ENCODE measurements around the gene PLA2R1. TPM values are rescaled to one million over a fixed set of nuclear protein-coding genes. Genes with fewer than 3 reads are reported as not detected.

Gene PLA2R1
- total and polyA plus RNA-seq, 10 of the 15 experiments (the other 5 are each of a cell fraction or from before 2014, with no cell fraction given), result 0.01 to 0.05 (median 0.02) TPM; not detected in 6

- peak; percentile 34; the same call in 1 of the 2 replicates for TF ChIP-seq USF2 (IDR thresholded peaks at IDR 0.05; ENCODE audit: borderline replicate concordance, low read depth, low read length)
- no peak for TF ChIP-seq YY1 (IDR thresholded peaks at IDR 0.05; ENCODE audit: low read depth, low read length)
- no peak for TF ChIP-seq TARDBP (IDR thresholded peaks at IDR 0.05; ENCODE audit: borderline replicate concordance)
- TF ChIP-seq SMAD1 (IDR thresholded peaks at IDR 0.05; ENCODE audit: low read depth, partially characterized antibody), result no peak
- peak; percentile 51 for TF ChIP-seq USF1 (IDR thresholded peaks at IDR 0.05; ENCODE audit: borderline replicate concordance, extremely low read length, insufficient read depth, low read depth, low read length)
- TF ChIP-seq ZSCAN29 (IDR thresholded peaks at IDR 0.05), result no peak
- TF ChIP-seq LARP7 (IDR thresholded peaks at IDR 0.05), result no peak
- TF ChIP-seq BRCA1 (IDR thresholded peaks at IDR 0.05; ENCODE audit: low read depth, low read length), result no peak
- peak; percentile 50; the same call in 1 of the 2 replicates for TF ChIP-seq POLR2AphosphoS5 (IDR thresholded peaks at IDR 0.05; ENCODE audit: low read length)
- no peak for TF ChIP-seq IRF3 (IDR thresholded peaks at IDR 0.05)
- peak; percentile 27 to 51; a peak in 3 of 4 replicates for TF ChIP-seq IKZF2 (IDR thresholded peaks at IDR 0.05)
- no peak for TF ChIP-seq EZH2 (IDR thresholded peaks at IDR 0.05; ENCODE audit: borderline replicate concordance, control insufficient read depth, low read depth, low read length)
- no peak for TF ChIP-seq DPF2 (IDR thresholded peaks at IDR 0.05)
- no peak for TF ChIP-seq SPI1 (IDR thresholded peaks at IDR 0.05; ENCODE audit: borderline replicate concordance, insufficient read depth, low read depth, low read length)
- no peak for TF ChIP-seq MLLT1 (IDR thresholded peaks at IDR 0.05)
- TF ChIP-seq CEBPZ (IDR thresholded peaks at IDR 0.05; ENCODE audit: low read depth, low read length), result no peak
- TF ChIP-seq POU2F2 (IDR thresholded peaks at IDR 0.05; ENCODE audit: borderline replicate concordance, low read depth, low read length), result no peak
- TF ChIP-seq BMI1 (IDR thresholded peaks at IDR 0.05; ENCODE audit: borderline replicate concordance), result no peak
- no peak for TF ChIP-seq SMARCA5 (IDR thresholded peaks at IDR 0.05)
- TF ChIP-seq IRF5 (IDR thresholded peaks at IDR 0.05; ENCODE audit: borderline replicate concordance), result no peak
- no peak for TF ChIP-seq MXI1 (IDR thresholded peaks at IDR 0.05; ENCODE audit: low read depth, low read length)
These were observed 168.1 kb downstream of the PLA2R1 start (continued) for GRCh38 chr2:159894145-159894838.
